HEK293 (cell line): ENCODE results near the gene BAIAP2L2.
"Not testable (repeated sequence)": the region's sequence is repeated elsewhere in the genome, so short reads cannot be mapped to it uniquely, and the experiment has no call there.

Experiments
- ATF2 ChIP-seq: fragments of 450-650 bp; formaldehyde crosslinking; IDR thresholded peaks from 2 replicates; pipeline ENCODE4 v1.5.1; 2016; ENCODE audit warnings: missing biosample characterization, missing genetic modification characterization, low read depth
- CTCF ChIP-seq: fragments of 450-650 bp; formaldehyde crosslinking; IDR thresholded peaks from 2 replicates; pipeline ENCODE4 v1.5.1; 2016; ENCODE audit warnings: missing biosample characterization, missing genetic modification characterization
- MYNN ChIP-seq: fragments of 450-650 bp; formaldehyde crosslinking; IDR thresholded peaks from 2 replicates; pipeline ENCODE4 v1.5.1; 2016; ENCODE audit warnings: missing biosample characterization, missing genetic modification characterization, borderline replicate concordance
- SETDB1 ChIP-seq: IDR thresholded peaks from one replicate; pipeline ENCODE4 v1.6.1; 2017; ENCODE audit warnings: mild to moderate bottlenecking, low read length, moderate library complexity, mixed read lengths; ENCODE audit not compliant: insufficient read length
- ZBTB20 ChIP-seq: fragments of 450-650 bp; formaldehyde crosslinking; IDR thresholded peaks from 2 replicates; pipeline ENCODE4 v1.5.1; 2016; ENCODE audit warnings: missing biosample characterization, missing genetic modification characterization
- ZNF10 ChIP-seq: fragments of 450-650 bp; formaldehyde crosslinking; IDR thresholded peaks from 2 replicates; pipeline ENCODE4 v1.5.1; 2017; ENCODE audit warnings: missing biosample characterization, missing genetic modification characterization
- ZNF184 ChIP-seq: fragments of 450-650 bp; IDR thresholded peaks from 2 replicates; pipeline ENCODE4 v1.5.1; 2018; ENCODE audit warnings: missing biosample characterization, mild to moderate bottlenecking, missing genetic modification characterization
- ZNF707 ChIP-seq: fragments of 450-650 bp; formaldehyde crosslinking; IDR thresholded peaks from 2 replicates; pipeline ENCODE4 v1.5.1; 2016; ENCODE audit warnings: missing biosample characterization, missing genetic modification characterization
- ZSCAN18 ChIP-seq: fragments of 450-650 bp; formaldehyde crosslinking; IDR thresholded peaks from 2 replicates; pipeline ENCODE4 v1.5.1; 2016; ENCODE audit warnings: missing biosample characterization, missing genetic modification characterization
- TF ChIP-seq, protein P1 (sequence below): fragments of 450-650 bp; formaldehyde crosslinking; IDR thresholded peaks from 2 replicates; pipeline ENCODE4 v1.5.1; 2016; ENCODE audit warnings: missing biosample characterization, missing genetic modification characterization
- TF ChIP-seq, protein P2 (sequence below): sonication (generic); formaldehyde crosslinking; IDR thresholded peaks from 2 replicates; pipeline ENCODE4 v1.8.1; 2022; ENCODE audit warnings: mild to moderate bottlenecking, moderate library complexity, missing genetic modification reagents
- TF ChIP-seq, protein P3 (sequence below): IDR thresholded peaks from 2 replicates; pipeline ENCODE4 v1.6.1; 2011; ENCODE audit warnings: mild to moderate bottlenecking, low read depth, low read length, borderline replicate concordance

DNA sequence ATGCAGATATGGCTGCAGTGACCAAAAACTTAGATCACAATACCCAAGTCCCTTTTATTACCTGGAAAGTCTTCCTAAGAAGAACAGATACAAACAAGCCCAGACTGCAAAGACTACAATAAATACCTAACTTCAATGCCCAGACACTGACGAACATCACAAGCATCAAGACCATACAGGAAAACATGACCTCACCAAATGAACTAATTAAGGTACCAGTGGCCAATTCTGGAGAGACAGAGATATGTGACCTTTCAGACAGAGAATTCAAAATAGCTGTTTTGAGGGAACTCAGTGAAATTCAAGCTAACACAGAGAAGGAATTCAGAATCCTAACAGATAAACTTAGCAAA is 44.1 kb upstream of the BAIAP2L2 start:
- TF ChIP-seq CTCF; ZSCAN18 (tag by site-specific recombination); ZBTB20 (tag by site-specific recombination); ZNF184 (tag by site-specific recombination); MYNN (tag by site-specific recombination); ZNF707 (tag by site-specific recombination); SETDB1; ZNF10 (tag by site-specific recombination): not testable (repeated sequence)
- TF ChIP-seq, protein P1, sequence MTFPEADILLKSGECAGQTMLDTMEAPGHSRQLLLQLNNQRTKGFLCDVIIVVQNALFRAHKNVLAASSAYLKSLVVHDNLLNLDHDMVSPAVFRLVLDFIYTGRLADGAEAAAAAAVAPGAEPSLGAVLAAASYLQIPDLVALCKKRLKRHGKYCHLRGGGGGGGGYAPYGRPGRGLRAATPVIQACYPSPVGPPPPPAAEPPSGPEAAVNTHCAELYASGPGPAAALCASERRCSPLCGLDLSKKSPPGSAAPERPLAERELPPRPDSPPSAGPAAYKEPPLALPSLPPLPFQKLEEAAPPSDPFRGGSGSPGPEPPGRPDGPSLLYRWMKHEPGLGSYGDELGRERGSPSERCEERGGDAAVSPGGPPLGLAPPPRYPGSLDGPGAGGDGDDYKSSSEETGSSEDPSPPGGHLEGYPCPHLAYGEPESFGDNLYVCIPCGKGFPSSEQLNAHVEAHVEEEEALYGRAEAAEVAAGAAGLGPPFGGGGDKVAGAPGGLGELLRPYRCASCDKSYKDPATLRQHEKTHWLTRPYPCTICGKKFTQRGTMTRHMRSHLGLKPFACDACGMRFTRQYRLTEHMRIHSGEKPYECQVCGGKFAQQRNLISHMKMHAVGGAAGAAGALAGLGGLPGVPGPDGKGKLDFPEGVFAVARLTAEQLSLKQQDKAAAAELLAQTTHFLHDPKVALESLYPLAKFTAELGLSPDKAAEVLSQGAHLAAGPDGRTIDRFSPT (tag by site-specific recombination) = not testable (repeated sequence)
- TF ChIP-seq, protein P2, sequence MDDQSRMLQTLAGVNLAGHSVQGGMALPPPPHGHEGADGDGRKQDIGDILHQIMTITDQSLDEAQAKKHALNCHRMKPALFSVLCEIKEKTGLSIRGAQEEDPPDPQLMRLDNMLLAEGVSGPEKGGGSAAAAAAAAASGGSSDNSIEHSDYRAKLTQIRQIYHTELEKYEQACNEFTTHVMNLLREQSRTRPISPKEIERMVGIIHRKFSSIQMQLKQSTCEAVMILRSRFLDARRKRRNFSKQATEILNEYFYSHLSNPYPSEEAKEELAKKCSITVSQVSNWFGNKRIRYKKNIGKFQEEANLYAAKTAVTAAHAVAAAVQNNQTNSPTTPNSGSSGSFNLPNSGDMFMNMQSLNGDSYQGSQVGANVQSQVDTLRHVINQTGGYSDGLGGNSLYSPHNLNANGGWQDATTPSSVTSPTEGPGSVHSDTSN = not testable (repeated sequence)
- TF ChIP-seq, protein P3, sequence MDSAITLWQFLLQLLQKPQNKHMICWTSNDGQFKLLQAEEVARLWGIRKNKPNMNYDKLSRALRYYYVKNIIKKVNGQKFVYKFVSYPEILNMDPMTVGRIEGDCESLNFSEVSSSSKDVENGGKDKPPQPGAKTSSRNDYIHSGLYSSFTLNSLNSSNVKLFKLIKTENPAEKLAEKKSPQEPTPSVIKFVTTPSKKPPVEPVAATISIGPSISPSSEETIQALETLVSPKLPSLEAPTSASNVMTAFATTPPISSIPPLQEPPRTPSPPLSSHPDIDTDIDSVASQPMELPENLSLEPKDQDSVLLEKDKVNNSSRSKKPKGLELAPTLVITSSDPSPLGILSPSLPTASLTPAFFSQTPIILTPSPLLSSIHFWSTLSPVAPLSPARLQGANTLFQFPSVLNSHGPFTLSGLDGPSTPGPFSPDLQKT = not testable (repeated sequence)
- TF ChIP-seq ATF2 (tag by site-specific recombination) = 0 out of 2 replicates have a peak, but pooled peaks have one; percentile 8
